IMR-90 (cell line): Measurements from ENCODE around the gene C22orf42. TPM values are rescaled to one million over a fixed set of nuclear protein-coding genes. Genes with fewer than 3 reads are reported as not detected.

ENCODE experiments used
- ATAC-seq: fragments of 200-7000 bp; cut with Tn5 transposase; 2 replicates; pipeline ENCODE4 v1.9.1; 2020; ENCODE audit warnings: low read depth, mild to moderate bottlenecking, moderate library complexity
- BruUV-seq: library from RNA; stranded (reverse); fragments of 400-500 nt; replicated peaks from 2 replicates; lab custom pipeline; 2021; lab: Mats Ljungman, UMichigan
- CTCF ChIA-PET: fragments of 300-600 bp; formaldehyde crosslinking; extraction: SDS; loops from one replicate; lab custom pipeline; 2021; ENCODE audit warnings: antibody characterized with exemption; lab: Yijun Ruan, JAX
- POLR2A ChIA-PET: fragments of 300-600 bp; sonication (Branson Sonifier 250); formaldehyde crosslinking; loops from one replicate; lab custom pipeline; 2022; ENCODE audit warnings: antibody characterized with exemption; ENCODE audit not compliant: unreplicated experiment; lab: Charles Lee
- DNase-seq: peaks from one replicate; pipeline ENCODE4 v3.0.0; 2013
- H2AFZ ChIP-seq: replicated peaks from 2 replicates; pipeline ENCODE3; 2013; ENCODE audit warnings: low read length, mild to moderate bottlenecking; ENCODE audit not compliant: poor library complexity
- H2AK5ac ChIP-seq: 2 replicates; pipeline ENCODE4 v1.6.1; 2013; ENCODE audit warnings: low read depth, low read length, inconsistent platforms
- H2AK9ac ChIP-seq: replicated peaks from 2 replicates; pipeline ENCODE3; 2013; ENCODE audit warnings: mild to moderate bottlenecking, low read depth, low read length, moderate library complexity; ENCODE audit not compliant: poor library complexity
- H2BK120ac ChIP-seq: 2 replicates; pipeline ENCODE4 v1.6.1; 2013; ENCODE audit warnings: low read depth, low read length, inconsistent platforms
- H2BK15ac ChIP-seq: 3 replicates; pipeline ENCODE4 v1.6.1; 2013; ENCODE audit warnings: low read depth, low read length, inconsistent platforms
- H2BK20ac ChIP-seq: 2 replicates; pipeline ENCODE4 v1.6.1; 2013; ENCODE audit warnings: low read depth, mild to moderate bottlenecking, inconsistent platforms, low read length, moderate library complexity
- H2BK5ac ChIP-seq: 2 replicates; pipeline ENCODE4 v1.6.1; 2013; ENCODE audit warnings: mild to moderate bottlenecking, low read depth, low read length, inconsistent platforms; ENCODE audit not compliant: poor library complexity, severe bottlenecking
- H3K14ac ChIP-seq: replicated peaks from 2 replicates; pipeline ENCODE4 v1.6.1; 2013; ENCODE audit warnings: low read depth, low read length, inconsistent platforms
- H3K18ac ChIP-seq: 2 replicates; pipeline ENCODE4 v1.6.1; 2013; ENCODE audit warnings: low read depth, low read length, control low read depth
- H3K23ac ChIP-seq: 2 replicates; pipeline ENCODE4 v1.6.1; 2013; ENCODE audit warnings: low read depth, low read length, inconsistent platforms
- H3K27ac ChIP-seq: 2 replicates; pipeline ENCODE4 v1.5.1; 2013; ENCODE audit warnings: mild to moderate bottlenecking, control low read depth, low read length; ENCODE audit not compliant: insufficient read depth
- H3K27me3 ChIP-seq: 2 replicates; pipeline ENCODE4 v1.6.1; 2013; ENCODE audit warnings: low read length; ENCODE audit not compliant: control insufficient read depth, insufficient read depth
- H3K36me3 ChIP-seq: 2 replicates; pipeline ENCODE4 v1.6.1; 2013; ENCODE audit warnings: low read length, mixed read lengths; ENCODE audit not compliant: control insufficient read depth, insufficient read depth
- H3K4ac ChIP-seq: 2 replicates; pipeline ENCODE4 v1.6.1; 2013; ENCODE audit warnings: low read depth, low read length, inconsistent platforms
- H3K4me1 ChIP-seq: 2 replicates; pipeline ENCODE4 v1.6.1; 2013; ENCODE audit warnings: low read length, mixed read lengths; ENCODE audit not compliant: control insufficient read depth, insufficient read depth
- H3K4me2 ChIP-seq: 2 replicates; pipeline ENCODE4 v1.6.1; 2013; ENCODE audit warnings: low read depth, mild to moderate bottlenecking, control low read depth, low read length, moderate library complexity
- H3K4me3 ChIP-seq: 2 replicates; pipeline ENCODE4 v1.5.1; 2013; ENCODE audit warnings: low read depth, mild to moderate bottlenecking, control low read depth, low read length, moderate library complexity; ENCODE audit not compliant: insufficient read depth
- H3K56ac ChIP-seq: 2 replicates; pipeline ENCODE4 v1.6.1; 2013; ENCODE audit warnings: low read length, inconsistent platforms; ENCODE audit not compliant: insufficient read depth; ENCODE audit errors: extremely low read depth
- H3K79me1 ChIP-seq, 2 experiments: 2 replicates each; pipeline ENCODE4 v1.6.1; 2013; ENCODE audit warnings: low read length in 2 of 2, inconsistent platforms in 1 of 2, low read depth in 1 of 2
- H3K9ac ChIP-seq: 2 replicates; pipeline ENCODE4 v1.6.1; 2013; ENCODE audit warnings: low read depth, low read length, control low read depth
- H3K9me1 ChIP-seq: 2 replicates; pipeline ENCODE4 v1.6.1; 2013; ENCODE audit warnings: low read length, inconsistent platforms; ENCODE audit not compliant: insufficient read depth
- H3K9me3 ChIP-seq: 2 replicates; pipeline ENCODE4 v1.6.1; 2013; ENCODE audit warnings: low read length; ENCODE audit not compliant: control insufficient read depth, insufficient read depth
- H4K20me1 ChIP-seq: 2 replicates; pipeline ENCODE4 v1.6.1; 2013; ENCODE audit warnings: low read length, inconsistent platforms; ENCODE audit not compliant: insufficient read depth
- H4K5ac ChIP-seq: 2 replicates; pipeline ENCODE4 v1.6.1; 2013; ENCODE audit warnings: mild to moderate bottlenecking, low read depth, low read length, control low read depth
- H4K8ac ChIP-seq, 2 experiments: 2 replicates each; pipeline ENCODE4 v1.6.1; 2013; ENCODE audit warnings: low read depth in 2 of 2, low read length in 2 of 2, control low read depth in 1 of 2, inconsistent platforms in 1 of 2
- H4K91ac ChIP-seq: 2 replicates; pipeline ENCODE4 v1.6.1; 2013; ENCODE audit warnings: low read depth, low read length, inconsistent platforms; ENCODE audit not compliant: insufficient read depth
- CTCF ChIP-seq: conservative IDR thresholded peaks from 2 replicates; pipeline ENCODE4 v1.5.1; 2012; ENCODE audit warnings: mild to moderate bottlenecking, low read depth, low read length, improper control_type of control experiment
- MAZ ChIP-seq: IDR thresholded peaks from 2 replicates; pipeline ENCODE4 v1.6.1; 2012; ENCODE audit warnings: low read depth, mild to moderate bottlenecking, low read length, improper control_type of control experiment, moderate library complexity, borderline replicate concordance
- NFE2L2 ChIP-seq: fragments of 150-350 bp; IDR thresholded peaks from 2 replicates; pipeline ENCODE4 v1.6.1; 2016; ENCODE audit warnings: low read depth, mild to moderate bottlenecking, low read length
- RFX5 ChIP-seq: IDR thresholded peaks from 2 replicates; pipeline ENCODE4 v1.8.0; 2012; ENCODE audit warnings: low read depth, mild to moderate bottlenecking, low read length, moderate library complexity
- USF2 ChIP-seq: fragments of 150-350 bp; IDR thresholded peaks from 2 replicates; pipeline ENCODE4 v1.6.1; 2017; ENCODE audit warnings: mild to moderate bottlenecking, antibody characterized with exemption, low read length, low read depth
- WGBS, 2 experiments: methylation state at CpG; one replicate each; pipeline versions ENCODE4 v1.1.5 to v1.1.7; 2013; ENCODE audit warnings: missing lambda C conversion rate in 2 of 2; ENCODE audit not compliant: insufficient read length in 1 of 2; ENCODE audit errors: extremely low coverage in 2 of 2; 5-methylcytosine and 5-hydroxymethylcytosine counted together
- dilution Hi-C: fragments of 300-500 bp; cut with HindIII; formaldehyde crosslinking; loops from one replicate; pipeline ENCODE4 v1.14.3; 2018; ENCODE audit warnings: low sequenced_read_pairs; ENCODE audit not compliant: unreplicated experiment
- in situ Hi-C: fragments of 300-500 bp; cut with MboI; formaldehyde crosslinking; loops from 3 replicates; pipeline ENCODE4 v1.14.3; 2019; ENCODE audit warnings: low sequenced_read_pairs, inconsistent platforms, mixed read lengths
- intact Hi-C: fragments of 100-400 bp; cut with micrococcal nuclease; formaldehyde crosslinking; loops from 2 replicates; pipeline ENCODE4 v1.10.0; 2022
- microRNA-seq, 2 experiments: library from miRNA; stranded (forward) in 1 of 2; unstranded in 1 of 2; fragments of 10-50 nt in 1 of 2; fragments of <30 nt in 1 of 2; gene quantifications in 1 of 2; microRNA quantifications in 1 of 2; one replicate each; pipeline versions ENCODE3 to v1.1.0; 2013 to 2020; ENCODE audit not compliant: insufficient read depth in 1 of 2, insufficient read length in 1 of 2, unreplicated experiment in 1 of 2
- polyA plus RNA-seq, 3 experiments: library from polyadenylated mRNA; depleted of rRNA; stranded (reverse); fragments of >200 nt; gene quantifications; 2 replicates each; pipeline ENCODE4 v1.2.3, GENCODE V29; 2012; ENCODE audit warnings: low replicate concordance in 1 of 3
- small RNA-seq, 5 experiments: library from RNA; depleted of rRNA; stranded (forward); fragments of <200 nt; gene quantifications; one replicate each; pipeline ENCODE3, GENCODE V24; 2012
- total RNA-seq: library from RNA; depleted of rRNA; stranded (reverse); fragments of >200 nt; gene quantifications from 2 replicates; pipeline ENCODE4 v1.2.3, GENCODE V29; 2012; rRNA removed

Gene C22orf42
- total and polyA plus RNA-seq, 2 of the 4 experiments (the other 2 are of a cell fraction), result not detected

GRCh38 chr22:32100711-32101110, 58.4 kb downstream of the C22orf42 start:
- H3K18ac ChIP-seq, result no peak overlapping the region
- ChIA-PET POLR2A (no interaction called here), CTCF (interaction anchor here (0.5 kb wide), 1 partner anchor 1013 kb away, joined by 3 read pairs; no protein-coding TSS in a partner anchor)
- H3K14ac ChIP-seq, result no peak overlapping the region
- no peaks in the 10 kb centered on the region for H3K36me3 ChIP-seq
- H3K79me1 ChIP-seq, result no peaks in the 10 kb centered on the region
- no peak overlapping the region for H4K91ac ChIP-seq
- no peak overlapping the region for H3K4me3 ChIP-seq
- no peak for TF ChIP-seq MAZ
- no peak for TF ChIP-seq RFX5
- no peak for TF ChIP-seq NFE2L2
- TF ChIP-seq USF2, result no peak
- no peak for TF ChIP-seq CTCF
- no peak overlapping the region for H3K4me2 ChIP-seq
- intact Hi-C loops, result loop anchor here (5.0 to 10.0 kb wide), 3 partner anchors 167 to 902 kb away; partner anchors contain the start of gene FBXO7
- H3K23ac ChIP-seq, result no peak overlapping the region
- no TSS peak for BruUV-seq
- H2BK15ac ChIP-seq, result no peak overlapping the region
- DNase-seq, result no peak
- no CpG with 5 or more reads among the region's 1 CpG for WGBS, 2 experiments
- no peak for ATAC-seq
- no peak overlapping the region for H2AK9ac ChIP-seq
- no peak overlapping the region for H2AFZ ChIP-seq
- no peak overlapping the region for H3K4ac ChIP-seq
- in situ Hi-C loops, result no loop called here
- H3K9me3 ChIP-seq, result no peaks in the 10 kb centered on the region
- no peak overlapping the region for H3K56ac ChIP-seq
- no peak overlapping the region for H2BK120ac ChIP-seq
- H3K4me1 ChIP-seq, result no peaks in the 10 kb centered on the region
- no peak overlapping the region for H2AK5ac ChIP-seq
- 0 out of 2 replicates have a peak, but pooled peaks cover 3% of the 10 kb centered on the region for H3K27me3 ChIP-seq
- no peaks in the 10 kb centered on the region for H4K20me1 ChIP-seq
- no peak overlapping the region for H4K5ac ChIP-seq
- H2BK5ac ChIP-seq, result no peak overlapping the region
- H4K8ac ChIP-seq, result no peak overlapping the region
- H3K27ac ChIP-seq, result no peak overlapping the region
- H3K9ac ChIP-seq, result no peak overlapping the region
- no peak overlapping the region for H2BK20ac ChIP-seq
- H3K9me1 ChIP-seq, result no peaks in the 10 kb centered on the region
- dilution Hi-C loops, result no loop called here

Small RNA genes lying within 50 kb of the gene (microRNA-seq; reads per million reads assigned to microRNA genes)
- gene AP1B1P2 (ENCODE audit: insufficient read depth, insufficient read length) (not detected), gene RF02171 (ENCODE audit: insufficient read depth, insufficient read length) (not detected)

Small RNA genes lying within 50 kb of the gene (small RNA-seq; reads per million reads assigned to genes)
- gene AP1B1P2 (0 reads per million in 5 experiments), gene RF02171 (0 reads per million in 5 experiments)

Other genes starting within 250 kb of the C22orf42 start
- 173 and 186 TPM in 2 replicates for gene YWHAH, start 214.8 kb downstream of the C22orf42 start, total RNA-seq
- gene YWHAH, start 214.8 kb downstream of the C22orf42 start, polyA plus RNA-seq (2012; rRNA removed), result 131 and 147 TPM in 2 replicates
- gene SLC5A1, start 116.0 kb downstream of the C22orf42 start, total RNA-seq, result not detected in 2 replicates
- not detected in 2 replicates for gene SLC5A1, start 116.0 kb downstream of the C22orf42 start, polyA plus RNA-seq (2012; rRNA removed)
- gene RFPL2, start 45.8 kb upstream of the C22orf42 start, total RNA-seq, result not detected in 2 replicates
- not detected in 2 replicates for gene RFPL2, start 45.8 kb upstream of the C22orf42 start, polyA plus RNA-seq (2012; rRNA removed)
- under 0.01 and 0.18 TPM in 2 replicates for gene SLC5A4, start 96.0 kb upstream of the C22orf42 start, total RNA-seq
- gene SLC5A4, start 96.0 kb upstream of the C22orf42 start, polyA plus RNA-seq (2012; rRNA removed), result 0.10 TPM in 1 of 2 replicates, not detected in the other
- not detected in 2 replicates for gene RFPL3, start 198.6 kb upstream of the C22orf42 start, total RNA-seq
- gene RFPL3, start 198.6 kb upstream of the C22orf42 start, polyA plus RNA-seq (2012; rRNA removed), result not detected in 2 replicates